Natural killer cell treated with Interleukin-12 subunit alpha and Interleukin-12 subunit beta and Interleukin-15 and Interleukin-18, amount 100 ng/mL, for 72 hours (primary cell): ENCODE measurements around the gene TNIK. TPM values are rescaled to one million over a fixed set of nuclear protein-coding genes. Genes with fewer than 3 reads are reported as not detected.
"Not testable (repeated sequence)": the region's sequence is repeated elsewhere in the genome, so short reads cannot be mapped to it uniquely, and the experiment has no call there.

Experiments
- ATAC-seq, 2 donors: fragments of 150-1000 bp; cut with Tn5 transposase in 1 of 2; sonication (Bioruptor Pico), chemical (Tn5 transposase) in 1 of 2; 2 replicates each; pipeline ENCODE4 v1.10.0; 2021
- DNase-seq: peaks from one replicate; pipeline ENCODE4 v3.0.0; 2022; ENCODE audit warnings: low spot score
- H3K27ac Mint-ChIP-seq, 2 donors: 1 replicate in 1 of 2; 2 replicates in 1 of 2; pipeline ENCODE4 v1.8.0; 2022; ENCODE audit warnings: mixed read lengths in 2 of 2, mild to moderate bottlenecking in 1 of 2, moderate library complexity in 1 of 2
- H3K27me3 Mint-ChIP-seq, 2 donors: 1 replicate in 1 of 2; 2 replicates in 1 of 2; pipeline ENCODE4 v1.8.0; 2022; ENCODE audit warnings: mixed read lengths in 2 of 2
- H3K36me3 Mint-ChIP-seq: one replicate; pipeline ENCODE4 v1.8.0; 2022; ENCODE audit warnings: mixed read lengths
- H3K4me1 Mint-ChIP-seq, 2 donors: 1 replicate in 1 of 2; 2 replicates in 1 of 2; pipeline ENCODE4 v1.8.0; 2022; ENCODE audit warnings: low read depth in 2 of 2, mixed read lengths in 2 of 2, mild to moderate bottlenecking in 1 of 2
- H3K4me3 Mint-ChIP-seq: one replicate; pipeline ENCODE4 v1.8.0; 2022; ENCODE audit warnings: mixed read lengths
- H3K9me3 Mint-ChIP-seq: 2 replicates; pipeline ENCODE4 v1.8.0; 2022; ENCODE audit warnings: mixed read lengths
- total RNA-seq, 2 donors: library from RNA; stranded (reverse); gene quantifications; one replicate each; pipeline ENCODE4 v1.2.3, GENCODE V29; 2022

Gene TNIK
- total RNA-seq, 2 donors from 2014 or later, result 44.3 to 48.5 TPM

- Mint-ChIP-seq H3K27ac (no peak overlapping the region), H3K36me3 (no peaks in the 10 kb centered on the region), H3K4me1 (peaks cover 14 to 32% of the 10 kb centered on the region in 2 donors), H3K27me3 (no peaks in the 10 kb centered on the region), H3K9me3 (no peaks in the 10 kb centered on the region), H3K4me3 (peak overlapping the region; percentile 32)
- DNase-seq (no peak), ATAC-seq (peak; percentile 39 to 63)
Observed at GRCh38 chr3:171375666-171376595, 84.3 kb downstream of the TNIK start.

GRCh38 chr3:171374661-171375285 is 85.4 kb downstream of the TNIK start:
- no peaks in the 10 kb centered on the region for H3K36me3 Mint-ChIP-seq
- peak overlapping the region; percentile 32 for H3K4me3 Mint-ChIP-seq
- H3K27me3 Mint-ChIP-seq, result no peaks in the 10 kb centered on the region
- H3K27ac Mint-ChIP-seq, result no peak overlapping the region
- no peak for ATAC-seq
- no peaks in the 10 kb centered on the region for H3K9me3 Mint-ChIP-seq
- peaks cover 9 to 31% of the 10 kb centered on the region in 2 donors for H3K4me1 Mint-ChIP-seq
- DNase-seq, result no peak

GRCh38 chr3:171374260-171374659 is 85.9 kb downstream of the TNIK start:
- no peaks in the 10 kb centered on the region for H3K36me3 Mint-ChIP-seq
- H3K4me3 Mint-ChIP-seq, result no peak overlapping the region
- ATAC-seq, result no peak
- no peaks in the 10 kb centered on the region for H3K9me3 Mint-ChIP-seq
- no peak overlapping the region for H3K27ac Mint-ChIP-seq
- no peak for DNase-seq
- H3K27me3 Mint-ChIP-seq, result no peaks in the 10 kb centered on the region
- peaks cover 9 to 28% of the 10 kb centered on the region in 2 donors for H3K4me1 Mint-ChIP-seq

- no peak overlapping the region for H3K4me3 Mint-ChIP-seq
- H3K27ac Mint-ChIP-seq, result no peak overlapping the region
- no peaks in the 10 kb centered on the region for H3K27me3 Mint-ChIP-seq
- H3K4me1 Mint-ChIP-seq, result peaks cover 9 to 29% of the 10 kb centered on the region in 2 donors
- ATAC-seq, result no peak
- no peaks in the 10 kb centered on the region for H3K9me3 Mint-ChIP-seq
- H3K36me3 Mint-ChIP-seq, result no peaks in the 10 kb centered on the region
- DNase-seq, result no peak
Observed at GRCh38 chr3:171373711-171374110, 86.5 kb downstream of the TNIK start.

GRCh38 chr3:171372694-171373093 is 87.5 kb downstream of the TNIK start:
- ATAC-seq (peak in 1 of 2 donors; percentile 40), DNase-seq (no peak)
- H3K27me3 Mint-ChIP-seq, result no peaks in the 10 kb centered on the region
- no peak overlapping the region for H3K4me3 Mint-ChIP-seq
- no peaks in the 10 kb centered on the region for H3K9me3 Mint-ChIP-seq
- peaks cover 9 to 32% of the 10 kb centered on the region in 2 donors for H3K4me1 Mint-ChIP-seq
- no peaks in the 10 kb centered on the region for H3K36me3 Mint-ChIP-seq
- no peak overlapping the region for H3K27ac Mint-ChIP-seq

DNA sequence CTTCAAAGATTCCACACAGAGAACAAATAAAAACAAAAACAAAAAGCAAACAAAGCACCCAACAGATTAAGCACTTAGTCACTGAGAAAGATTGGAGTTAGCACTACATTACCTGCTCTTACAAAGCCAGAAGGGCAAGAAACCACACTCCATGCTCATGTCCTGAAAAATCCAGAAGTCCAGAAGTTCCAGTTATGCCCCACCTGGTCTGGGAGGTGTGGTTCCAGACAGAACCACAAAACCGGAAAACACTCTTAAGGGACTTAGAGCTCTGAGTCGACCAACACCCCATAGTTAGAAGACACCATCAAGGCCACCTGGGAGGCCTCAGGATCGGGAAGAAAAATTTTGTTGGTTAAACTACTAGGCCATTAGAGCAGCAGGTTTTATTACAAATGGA is 88.9 kb downstream of the TNIK start:
- ATAC-seq, result no peak
- Mint-ChIP-seq H3K4me1 (peaks cover 9 to 27% of the 10 kb centered on the region in 2 donors), H3K36me3 (no peaks in the 10 kb centered on the region), H3K27ac (peak overlapping the region in 1 of 2 donors; percentile 31), H3K9me3 (no peaks in the 10 kb centered on the region), H3K27me3 (no peaks in the 10 kb centered on the region), H3K4me3 (no peak overlapping the region)
- DNase-seq, result no peak

DNA sequence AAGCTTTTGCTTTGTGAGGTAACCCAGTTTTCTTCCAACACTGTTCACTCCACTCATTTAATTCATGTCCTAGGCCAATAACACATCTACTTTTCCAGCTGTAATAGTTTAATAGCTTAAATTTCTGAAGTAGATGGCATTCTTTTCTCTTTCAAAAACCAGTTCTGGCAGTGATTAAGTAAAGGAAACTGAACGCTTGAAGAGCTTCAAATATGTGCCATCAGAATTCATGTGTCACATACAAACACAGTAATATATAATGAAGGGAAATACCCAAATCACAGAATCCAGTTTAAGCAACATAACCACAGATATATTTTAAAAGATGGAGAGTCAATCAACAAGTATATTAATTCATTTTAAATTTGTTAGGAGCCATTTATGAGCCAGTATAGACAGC is 91.0 kb downstream of the TNIK start:
- Mint-ChIP-seq H3K27me3 (no peaks in the 10 kb centered on the region), H3K4me3 (no peak overlapping the region), H3K36me3 (no peaks in the 10 kb centered on the region), H3K27ac (no peak overlapping the region), H3K4me1 (peaks cover 20 to 36% of the 10 kb centered on the region in 2 donors), H3K9me3 (no peaks in the 10 kb centered on the region)
- DNase-seq (no peak), ATAC-seq (no peak)

DNA sequence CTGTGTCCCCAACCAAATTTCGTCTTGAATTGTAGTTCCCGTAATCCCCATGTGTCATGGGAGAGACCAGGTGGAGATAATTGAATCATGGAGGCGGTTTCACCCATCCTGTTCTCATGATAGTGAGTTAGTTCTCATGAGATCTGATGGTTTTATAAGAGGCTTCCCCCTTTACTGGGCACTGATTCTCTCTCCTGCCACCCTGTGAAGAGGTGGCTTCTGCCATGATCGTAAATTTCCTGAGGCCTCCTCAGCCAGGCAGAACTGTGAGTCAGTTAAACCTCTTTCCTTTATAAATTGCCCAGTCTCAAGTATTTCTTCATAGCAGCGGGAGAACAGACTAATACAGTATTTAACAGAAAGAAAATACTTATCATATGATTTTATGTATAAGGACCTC is 93.5 kb downstream of the TNIK start:
- not testable (repeated sequence) for H3K4me3 Mint-ChIP-seq, H3K9me3 Mint-ChIP-seq, DNase-seq, H3K36me3 Mint-ChIP-seq, H3K27ac Mint-ChIP-seq, H3K27me3 Mint-ChIP-seq, ATAC-seq
- peaks cover 35 to 43% of the 10 kb centered on the region in 2 donors for H3K4me1 Mint-ChIP-seq

- no peaks in the 10 kb centered on the region for H3K9me3 Mint-ChIP-seq
- ATAC-seq, result no peak
- peaks cover 34 to 41% of the 10 kb centered on the region in 2 donors for H3K4me1 Mint-ChIP-seq
- no peak for DNase-seq
- H3K27ac Mint-ChIP-seq, result no peak overlapping the region
- no peaks in the 10 kb centered on the region for H3K36me3 Mint-ChIP-seq
- H3K4me3 Mint-ChIP-seq, result no peak overlapping the region
- no peaks in the 10 kb centered on the region for H3K27me3 Mint-ChIP-seq
Observed at GRCh38 chr3:171366043-171366442, 94.2 kb downstream of the TNIK start.

- Mint-ChIP-seq H3K4me3 (no peak overlapping the region), H3K4me1 (peaks cover 38 to 42% of the 10 kb centered on the region in 2 donors), H3K36me3 (no peaks in the 10 kb centered on the region), H3K27ac (no peak overlapping the region), H3K9me3 (no peaks in the 10 kb centered on the region), H3K27me3 (no peaks in the 10 kb centered on the region)
- ATAC-seq (no peak), DNase-seq (no peak)
Observed at GRCh38 chr3:171365489-171365888, 94.7 kb downstream of the TNIK start.

GRCh38 chr3:171364500-171364899 is 95.7 kb downstream of the TNIK start:
- Mint-ChIP-seq H3K4me3 (no peak overlapping the region), H3K27me3 (no peaks in the 10 kb centered on the region), H3K27ac (peak overlapping the region in 1 of 2 donors; percentile 50), H3K36me3 (no peaks in the 10 kb centered on the region), H3K4me1 (peaks cover 38 to 47% of the 10 kb centered on the region in 2 donors), H3K9me3 (no peaks in the 10 kb centered on the region)
- DNase-seq, result no peak
- no peak for ATAC-seq

DNA sequence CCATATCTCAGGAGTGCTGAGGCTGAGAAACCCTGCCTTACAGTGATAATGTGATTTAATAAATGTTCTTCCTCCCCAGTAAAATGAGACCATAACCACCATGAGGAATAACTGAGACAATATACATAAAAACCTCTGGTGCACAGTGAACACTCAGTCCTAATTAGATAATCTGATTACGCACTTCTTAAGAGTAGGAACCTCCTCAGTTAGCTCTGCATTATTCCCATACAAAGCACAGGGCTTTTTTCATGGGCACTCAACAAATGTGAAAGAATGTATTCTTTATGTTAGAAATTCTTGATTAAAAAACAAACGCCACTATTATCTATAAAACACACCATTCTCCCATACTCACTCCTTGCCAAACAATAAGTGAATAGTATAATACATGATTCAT is 97.0 kb downstream of the TNIK start:
- DNase-seq (no peak), ATAC-seq (no peak)
- peaks cover 45 to 52% of the 10 kb centered on the region in 2 donors for H3K4me1 Mint-ChIP-seq
- no peaks in the 10 kb centered on the region for H3K9me3 Mint-ChIP-seq
- peak overlapping the region in 1 of 2 donors; percentile 54 for H3K27ac Mint-ChIP-seq
- no peak overlapping the region for H3K4me3 Mint-ChIP-seq
- H3K36me3 Mint-ChIP-seq, result no peaks in the 10 kb centered on the region
- H3K27me3 Mint-ChIP-seq, result no peaks in the 10 kb centered on the region

DNA sequence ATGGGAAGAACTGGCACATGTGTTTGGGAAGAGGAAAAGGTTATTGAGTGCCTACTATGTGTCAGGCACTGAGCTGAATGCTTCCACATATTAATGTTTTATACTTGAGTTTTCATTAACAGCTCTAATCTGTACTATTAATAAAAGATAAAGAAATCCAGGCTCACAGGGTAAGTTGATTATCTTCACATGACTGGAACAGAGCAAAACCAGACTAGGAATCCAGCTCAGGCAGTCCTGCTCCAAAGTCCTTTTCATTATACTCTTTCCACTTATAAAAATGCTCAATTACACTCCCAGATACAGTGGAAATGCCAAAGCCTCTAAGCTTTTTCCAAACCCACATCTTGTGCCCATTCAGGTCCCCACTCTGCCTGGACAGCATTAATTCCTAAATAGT is 97.6 kb downstream of the TNIK start:
- no peak overlapping the region for H3K4me3 Mint-ChIP-seq
- no peaks in the 10 kb centered on the region for H3K36me3 Mint-ChIP-seq
- DNase-seq (no peak), ATAC-seq (no peak)
- H3K27ac Mint-ChIP-seq, result peak overlapping the region in 1 of 2 donors; percentile 54
- H3K4me1 Mint-ChIP-seq, result peaks cover 47 to 49% of the 10 kb centered on the region in 2 donors
- no peaks in the 10 kb centered on the region for H3K9me3 Mint-ChIP-seq
- no peaks in the 10 kb centered on the region for H3K27me3 Mint-ChIP-seq

DNA sequence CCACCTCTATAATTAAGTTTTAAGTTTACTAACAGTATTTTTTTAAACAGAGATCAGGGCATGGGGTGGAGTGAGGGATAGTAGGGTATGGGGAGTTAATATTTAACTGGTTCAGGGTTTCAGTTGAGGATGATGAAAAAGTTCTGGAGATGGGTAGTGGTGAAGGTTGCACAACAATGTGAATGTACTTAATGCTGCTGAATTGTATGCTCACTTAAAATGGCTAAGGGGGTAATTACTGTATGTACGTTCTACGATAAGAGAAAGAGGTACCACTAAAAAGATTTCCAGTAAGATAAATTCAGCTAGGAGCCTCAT is 101.4 kb downstream of the TNIK start:
- Mint-ChIP-seq H3K27me3 (no peaks in the 10 kb centered on the region), H3K27ac (peak overlapping the region in 1 of 2 donors; percentile 33), H3K9me3 (no peaks in the 10 kb centered on the region), H3K4me3 (no peak overlapping the region), H3K4me1 (peaks cover 55 to 57% of the 10 kb centered on the region in 2 donors), H3K36me3 (no peaks in the 10 kb centered on the region)
- ATAC-seq (no peak), DNase-seq (no peak)
